SK-N-SH (cell line): ENCODE data around the gene PPTC7. TPM values are rescaled to one million over a fixed set of nuclear protein-coding genes. Genes with fewer than 3 reads are reported as not detected.

Experiments used
- CTCF ChIA-PET: fragments of 300-600, 350-600 bp; formaldehyde crosslinking; extraction: SDS; loops from one replicate; lab custom pipeline; 2021; lab: Yijun Ruan, JAX
- POLR2A ChIA-PET: fragments of 350-600 bp; sonication (Branson Sonifier 250); formaldehyde crosslinking; extraction: SDS; loops from one replicate; lab custom pipeline; 2020; ENCODE audit warnings: antibody characterized with exemption, inconsistent platforms; lab: Yijun Ruan, JAX
- DNase-seq: peaks from one replicate; pipeline ENCODE4 v3.0.0; 2012
- H2AFZ ChIP-seq: fragments of 200-600 bp; sonication (generic); 2 replicates; pipeline ENCODE4 v1.8.1; 2016; ENCODE audit warnings: antibody characterized with exemption, mild to moderate bottlenecking, low read depth
- H3F3A ChIP-seq: fragments of 200-600 bp; sonication (generic); replicated peaks from 2 replicates; pipeline ENCODE3; 2016; ENCODE audit warnings: antibody characterized with exemption, mild to moderate bottlenecking; ENCODE audit not compliant: insufficient read depth
- H3K27ac ChIP-seq, 2 experiments: fragments of 200-500 bp in 1 of 2; fragments of 200-600 bp in 1 of 2; sonication (Bioruptor generic) in 1 of 2; sonication (generic), shearing (Covaris generic) in 1 of 2; 2 replicates each; pipeline versions ENCODE4 v1.5.1 to v1.6.1; 2014 to 2016; ENCODE audit warnings: low read depth in 2 of 2, inconsistent platforms in 1 of 2, low read length in 1 of 2, mild to moderate bottlenecking in 1 of 2, mixed read lengths in 1 of 2
- H3K27me3 ChIP-seq: fragments of 200-600 bp; sonication (generic), shearing (Covaris generic); 2 replicates; pipeline ENCODE4 v1.6.1; 2016; ENCODE audit warnings: mixed run types; ENCODE audit not compliant: insufficient read depth
- H3K36me3 ChIP-seq, 2 experiments: fragments of 200-500 bp in 1 of 2; fragments of 200-600 bp in 1 of 2; sonication (Bioruptor generic) in 1 of 2; sonication (generic) in 1 of 2; replicated peaks in 1 of 2; 2 replicates each; pipeline versions ENCODE3 to v1.5.1; 2014 to 2016; ENCODE audit warnings: low read length in 1 of 2, mild to moderate bottlenecking in 1 of 2; ENCODE audit not compliant: insufficient read depth in 2 of 2, control insufficient read depth in 1 of 2
- H3K4me1 ChIP-seq, 2 experiments: fragments of 200-500 bp in 1 of 2; fragments of 200-600 bp in 1 of 2; sonication (Bioruptor generic) in 1 of 2; sonication (generic), shearing (Covaris generic) in 1 of 2; 2 replicates each; pipeline versions ENCODE4 v1.5.1 to v1.6.1; 2014 to 2016; ENCODE audit warnings: low read depth in 1 of 2, low read length in 1 of 2, mixed run types in 1 of 2; ENCODE audit not compliant: insufficient read depth in 2 of 2, control insufficient read depth in 1 of 2
- H3K4me2 ChIP-seq: fragments of 200-600 bp; sonication (generic), shearing (Covaris generic); 2 replicates; pipeline ENCODE4 v1.6.1; 2017; ENCODE audit warnings: mixed run types
- H3K4me3 ChIP-seq, 2 experiments: fragments of 200-500 bp in 1 of 2; fragments of 200-600 bp in 1 of 2; sonication (Bioruptor generic) in 1 of 2; sonication (generic), shearing (Covaris generic) in 1 of 2; 2 replicates each; pipeline versions ENCODE4 v1.5.1 to v1.8.1; 2014 to 2016; ENCODE audit warnings: low read depth in 2 of 2, inconsistent platforms in 1 of 2, low read length in 1 of 2, mild to moderate bottlenecking in 1 of 2, mixed read lengths in 1 of 2, moderate library complexity in 1 of 2
- H3K79me2 ChIP-seq: fragments of 200-600 bp; sonication (generic); 2 replicates; pipeline ENCODE4 v1.8.1; 2017; ENCODE audit warnings: mild to moderate bottlenecking; ENCODE audit not compliant: insufficient read depth
- H3K9ac ChIP-seq: fragments of 200-600 bp; sonication (generic); 2 replicates; pipeline ENCODE4 v1.6.1; 2017; ENCODE audit warnings: mixed run types
- H3K9me2 ChIP-seq: fragments of 200-600 bp; sonication (generic); 2 replicates; pipeline ENCODE4 v1.6.1; 2017; ENCODE audit warnings: mixed run types
- H3K9me3 ChIP-seq: fragments of 200-600 bp; sonication (generic); 2 replicates; pipeline ENCODE4 v1.6.1; 2017; ENCODE audit warnings: mixed run types, mild to moderate bottlenecking, moderate library complexity
- H4K20me1 ChIP-seq: fragments of 200-600 bp; sonication (generic); 2 replicates; pipeline ENCODE4 v1.6.1; 2017; ENCODE audit warnings: mild to moderate bottlenecking, mixed run types; ENCODE audit not compliant: insufficient read depth
- CTCF ChIP-seq: fragments of 200-600 bp; sonication (generic); IDR thresholded peaks from 2 replicates; pipeline ENCODE4 v1.6.1; 2017; ENCODE audit warnings: antibody characterized with exemption, mild to moderate bottlenecking, moderate library complexity
- EZH2phosphoT487 ChIP-seq: fragments of 200-600 bp; sonication (generic); IDR thresholded peaks from 2 replicates; pipeline ENCODE4 v1.6.1; 2017; ENCODE audit warnings: low read depth, mixed run types, mild to moderate bottlenecking, antibody characterized with exemption, moderate library complexity, borderline replicate concordance
- FOSL2 ChIP-seq: IDR thresholded peaks from 2 replicates; pipeline ENCODE4 v1.4.0; 2012; ENCODE audit warnings: low read depth, mild to moderate bottlenecking, moderate library complexity, borderline replicate concordance
- FOXM1 ChIP-seq: IDR thresholded peaks from 2 replicates; pipeline ENCODE4 v1.4.0; 2012; ENCODE audit warnings: low read depth, mild to moderate bottlenecking
- GABPA ChIP-seq: IDR thresholded peaks from 2 replicates; pipeline ENCODE4 v1.4.0; 2012; ENCODE audit warnings: low read depth, mild to moderate bottlenecking
- JUND ChIP-seq: IDR thresholded peaks from 2 replicates; pipeline ENCODE4 v1.4.0; 2012
- NFIC ChIP-seq: IDR thresholded peaks from 2 replicates; pipeline ENCODE4 v1.4.0; 2012; ENCODE audit warnings: borderline replicate concordance
- NRF1 ChIP-seq: IDR thresholded peaks from 2 replicates; pipeline ENCODE4 v1.6.1; 2012; ENCODE audit warnings: low read depth, mild to moderate bottlenecking, low read length
- POLR2AphosphoS5 ChIP-seq: IDR thresholded peaks from 2 replicates; pipeline ENCODE4 v1.6.1; 2012; ENCODE audit warnings: low read depth, low read length
- RFX5 ChIP-seq: IDR thresholded peaks from 2 replicates; pipeline ENCODE4 v1.6.1; 2012; ENCODE audit warnings: mild to moderate bottlenecking, improper control_type of control experiment, low read length
- SMC3 ChIP-seq: IDR thresholded peaks from 2 replicates; pipeline ENCODE4 v1.6.1; 2012; ENCODE audit warnings: low read depth, low read length, improper control_type of control experiment
- TCF12 ChIP-seq: IDR thresholded peaks from 2 replicates; pipeline ENCODE4 v1.4.0; 2012
- YY1 ChIP-seq: IDR thresholded peaks from 2 replicates; pipeline ENCODE4 v1.4.0; 2012; ENCODE audit warnings: low read depth, mild to moderate bottlenecking
- ZBTB33 ChIP-seq: IDR thresholded peaks from 2 replicates; pipeline ENCODE4 v1.4.0; 2012; ENCODE audit warnings: low read depth, borderline replicate concordance
- WGBS: methylation state at CpG from one replicate; pipeline ENCODE4 v1.1.6; 2017; ENCODE audit warnings: low lambda C conversion rate; 5-methylcytosine and 5-hydroxymethylcytosine counted together
- polyA plus RNA-seq, 3 experiments: library from polyadenylated mRNA; depleted of rRNA; stranded (reverse); fragments of >200 nt; gene quantifications; 2 replicates each; pipeline ENCODE4 v1.2.3, GENCODE V29; 2012
- TF ChIP-seq, protein P1 (sequence below): fragments of 150-350 bp; IDR thresholded peaks from 2 replicates; pipeline ENCODE4 v1.6.1; 2016; ENCODE audit warnings: mild to moderate bottlenecking, low read depth, low read length
- TF ChIP-seq, protein P2 (sequence below): IDR thresholded peaks from 2 replicates; pipeline ENCODE4; 2012
- TF ChIP-seq, protein P3 (sequence below): IDR thresholded peaks from 2 replicates; pipeline ENCODE4 v1.4.0; 2012; ENCODE audit warnings: low read depth
- TF ChIP-seq, protein P4 (sequence below): IDR thresholded peaks from 2 replicates; pipeline ENCODE4 v1.6.1; 2012; ENCODE audit warnings: mild to moderate bottlenecking, low read depth, low read length, moderate library complexity

PPTC7 gene
- polyA plus RNA-seq, 1 of the 3 experiments (the other 2 are of a cell fraction), result 9.6 TPM

- no peaks in the 10 kb centered on the region for H3K9me3 ChIP-seq
- H3K36me3 ChIP-seq, result peaks cover 16 to 18% of the 10 kb centered on the region in 2 experiments
- no peak for DNase-seq
- H3F3A ChIP-seq, result no peaks in the 10 kb centered on the region
- no peaks in the 10 kb centered on the region for H3K9me2 ChIP-seq
- 89% methylated on average over 2 of the region's 2 CpGs for WGBS
- H3K27ac ChIP-seq, result no peak overlapping the region; a peak in 1 of 4 replicates
- H3K4me3 ChIP-seq, result no peak overlapping the region
- no peak overlapping the region for H2AFZ ChIP-seq
- no peaks in the 10 kb centered on the region for H3K27me3 ChIP-seq
- ChIA-PET POLR2A (no interaction called here), CTCF (interaction anchor here (1.0 to 1.6 kb wide), 3 partner anchors 13 to 71 kb away, joined by 3 to 7 read pairs (median 3); no protein-coding TSS in a partner anchor)
- H4K20me1 ChIP-seq, result no peaks in the 10 kb centered on the region
- peaks cover 0 to 10% of the 10 kb centered on the region in 2 experiments for H3K4me1 ChIP-seq
- no peak overlapping the region for H3K9ac ChIP-seq
- TF ChIP-seq YY1 (no peak), JUND (peak; percentile 41; the same call in 1 of the 2 replicates), SMC3 (no peak), EZH2phosphoT487 (no peak), POLR2AphosphoS5 (no peak), NRF1 (no peak), ZBTB33 (no peak), FOSL2 (peak; percentile 50; the same call in 1 of the 2 replicates), RFX5 (no peak), GABPA (no peak), FOXM1 (no peak), TCF12 (peak; percentile 13; the same call in 1 of the 2 replicates), CTCF (no peak), NFIC (0 out of 2 replicates have a peak, but pooled peaks have one; percentile 14)
- TF ChIP-seq, protein P1, sequence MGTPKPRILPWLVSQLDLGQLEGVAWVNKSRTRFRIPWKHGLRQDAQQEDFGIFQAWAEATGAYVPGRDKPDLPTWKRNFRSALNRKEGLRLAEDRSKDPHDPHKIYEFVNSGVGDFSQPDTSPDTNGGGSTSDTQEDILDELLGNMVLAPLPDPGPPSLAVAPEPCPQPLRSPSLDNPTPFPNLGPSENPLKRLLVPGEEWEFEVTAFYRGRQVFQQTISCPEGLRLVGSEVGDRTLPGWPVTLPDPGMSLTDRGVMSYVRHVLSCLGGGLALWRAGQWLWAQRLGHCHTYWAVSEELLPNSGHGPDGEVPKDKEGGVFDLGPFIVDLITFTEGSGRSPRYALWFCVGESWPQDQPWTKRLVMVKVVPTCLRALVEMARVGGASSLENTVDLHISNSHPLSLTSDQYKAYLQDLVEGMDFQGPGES, result no peak
- TF ChIP-seq, protein P2, sequence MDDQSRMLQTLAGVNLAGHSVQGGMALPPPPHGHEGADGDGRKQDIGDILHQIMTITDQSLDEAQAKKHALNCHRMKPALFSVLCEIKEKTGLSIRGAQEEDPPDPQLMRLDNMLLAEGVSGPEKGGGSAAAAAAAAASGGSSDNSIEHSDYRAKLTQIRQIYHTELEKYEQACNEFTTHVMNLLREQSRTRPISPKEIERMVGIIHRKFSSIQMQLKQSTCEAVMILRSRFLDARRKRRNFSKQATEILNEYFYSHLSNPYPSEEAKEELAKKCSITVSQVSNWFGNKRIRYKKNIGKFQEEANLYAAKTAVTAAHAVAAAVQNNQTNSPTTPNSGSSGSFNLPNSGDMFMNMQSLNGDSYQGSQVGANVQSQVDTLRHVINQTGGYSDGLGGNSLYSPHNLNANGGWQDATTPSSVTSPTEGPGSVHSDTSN, result peak; percentile 28; the same call in 1 of the 2 replicates
- TF ChIP-seq, protein P3, sequence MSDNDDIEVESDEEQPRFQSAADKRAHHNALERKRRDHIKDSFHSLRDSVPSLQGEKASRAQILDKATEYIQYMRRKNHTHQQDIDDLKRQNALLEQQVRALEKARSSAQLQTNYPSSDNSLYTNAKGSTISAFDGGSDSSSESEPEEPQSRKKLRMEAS, result no peak
- TF ChIP-seq, protein P4, sequence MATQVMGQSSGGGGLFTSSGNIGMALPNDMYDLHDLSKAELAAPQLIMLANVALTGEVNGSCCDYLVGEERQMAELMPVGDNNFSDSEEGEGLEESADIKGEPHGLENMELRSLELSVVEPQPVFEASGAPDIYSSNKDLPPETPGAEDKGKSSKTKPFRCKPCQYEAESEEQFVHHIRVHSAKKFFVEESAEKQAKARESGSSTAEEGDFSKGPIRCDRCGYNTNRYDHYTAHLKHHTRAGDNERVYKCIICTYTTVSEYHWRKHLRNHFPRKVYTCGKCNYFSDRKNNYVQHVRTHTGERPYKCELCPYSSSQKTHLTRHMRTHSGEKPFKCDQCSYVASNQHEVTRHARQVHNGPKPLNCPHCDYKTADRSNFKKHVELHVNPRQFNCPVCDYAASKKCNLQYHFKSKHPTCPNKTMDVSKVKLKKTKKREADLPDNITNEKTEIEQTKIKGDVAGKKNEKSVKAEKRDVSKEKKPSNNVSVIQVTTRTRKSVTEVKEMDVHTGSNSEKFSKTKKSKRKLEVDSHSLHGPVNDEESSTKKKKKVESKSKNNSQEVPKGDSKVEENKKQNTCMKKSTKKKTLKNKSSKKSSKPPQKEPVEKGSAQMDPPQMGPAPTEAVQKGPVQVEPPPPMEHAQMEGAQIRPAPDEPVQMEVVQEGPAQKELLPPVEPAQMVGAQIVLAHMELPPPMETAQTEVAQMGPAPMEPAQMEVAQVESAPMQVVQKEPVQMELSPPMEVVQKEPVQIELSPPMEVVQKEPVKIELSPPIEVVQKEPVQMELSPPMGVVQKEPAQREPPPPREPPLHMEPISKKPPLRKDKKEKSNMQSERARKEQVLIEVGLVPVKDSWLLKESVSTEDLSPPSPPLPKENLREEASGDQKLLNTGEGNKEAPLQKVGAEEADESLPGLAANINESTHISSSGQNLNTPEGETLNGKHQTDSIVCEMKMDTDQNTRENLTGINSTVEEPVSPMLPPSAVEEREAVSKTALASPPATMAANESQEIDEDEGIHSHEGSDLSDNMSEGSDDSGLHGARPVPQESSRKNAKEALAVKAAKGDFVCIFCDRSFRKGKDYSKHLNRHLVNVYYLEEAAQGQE, result no peak
- H3K4me2 ChIP-seq, result no peak overlapping the region
- H3K79me2 ChIP-seq, result peaks cover 9% of the 10 kb centered on the region; the same call in 1 of the 2 replicates
Observed at GRCh38 chr12:110531741-110532333, 51.3 kb downstream of the PPTC7 start.
